HPDE6-E6E7 (cell line): ENCODE measurements around the gene KIF21A.
"Not testable (repeated sequence)": the region's sequence is repeated elsewhere in the genome, so short reads cannot be mapped to it uniquely, and the experiment has no call there.

Experiments used
- DNase-seq: peaks from one replicate; pipeline ENCODE4 v3.0.0; 2011; ENCODE audit warnings: missing footprints; ENCODE audit errors: extremely low spot score

Gene KIF21A

DNA sequence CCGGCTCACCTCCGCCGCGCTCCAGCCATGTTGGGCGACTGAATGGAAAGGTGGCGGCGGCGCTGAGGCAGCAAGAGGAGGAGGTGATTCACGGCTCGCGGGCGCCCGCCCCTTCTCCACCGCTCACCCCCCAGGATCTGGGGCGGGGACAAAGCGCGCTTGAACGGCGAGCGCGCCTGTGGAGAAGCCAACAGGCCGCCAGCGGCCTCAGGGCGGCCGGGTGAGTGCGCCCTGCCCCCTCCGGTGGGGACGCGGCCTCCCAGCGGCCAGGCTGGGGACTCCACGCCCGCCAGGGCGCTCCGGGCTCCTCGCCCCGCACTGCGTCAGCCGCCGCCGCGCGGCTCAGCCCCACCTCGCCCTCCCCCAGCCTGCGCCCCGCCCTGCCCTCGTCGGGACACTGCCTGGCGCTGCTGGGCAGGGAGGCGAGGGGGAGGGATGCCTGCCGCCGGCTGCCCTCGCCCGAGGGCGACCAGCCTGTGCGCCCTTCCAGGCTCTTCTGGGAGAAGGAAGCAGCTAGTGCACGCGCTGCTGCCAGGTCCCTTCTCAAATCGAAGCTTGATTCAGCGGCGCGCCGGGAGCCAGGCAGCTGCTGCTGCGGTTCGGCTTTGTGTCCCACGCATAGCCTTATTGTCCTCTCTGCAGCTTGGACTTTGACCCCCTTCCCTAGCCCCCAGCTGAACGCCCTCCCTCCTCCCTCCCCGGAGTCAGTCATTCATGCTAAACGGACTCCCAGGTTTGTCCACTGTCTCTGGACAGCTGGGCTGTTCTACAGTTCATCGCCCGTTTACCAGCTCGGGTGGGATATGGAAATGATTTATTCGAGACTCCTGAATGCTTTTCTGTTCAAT, at the start of gene KIF21A:
Gene KIF21A (minus strand): TSS at position 40 of the 848 bp plus-strand sequence. CDS start 150 bp downstream, outside the sequence.
- peak; percentile 80 for DNase-seq

DNA sequence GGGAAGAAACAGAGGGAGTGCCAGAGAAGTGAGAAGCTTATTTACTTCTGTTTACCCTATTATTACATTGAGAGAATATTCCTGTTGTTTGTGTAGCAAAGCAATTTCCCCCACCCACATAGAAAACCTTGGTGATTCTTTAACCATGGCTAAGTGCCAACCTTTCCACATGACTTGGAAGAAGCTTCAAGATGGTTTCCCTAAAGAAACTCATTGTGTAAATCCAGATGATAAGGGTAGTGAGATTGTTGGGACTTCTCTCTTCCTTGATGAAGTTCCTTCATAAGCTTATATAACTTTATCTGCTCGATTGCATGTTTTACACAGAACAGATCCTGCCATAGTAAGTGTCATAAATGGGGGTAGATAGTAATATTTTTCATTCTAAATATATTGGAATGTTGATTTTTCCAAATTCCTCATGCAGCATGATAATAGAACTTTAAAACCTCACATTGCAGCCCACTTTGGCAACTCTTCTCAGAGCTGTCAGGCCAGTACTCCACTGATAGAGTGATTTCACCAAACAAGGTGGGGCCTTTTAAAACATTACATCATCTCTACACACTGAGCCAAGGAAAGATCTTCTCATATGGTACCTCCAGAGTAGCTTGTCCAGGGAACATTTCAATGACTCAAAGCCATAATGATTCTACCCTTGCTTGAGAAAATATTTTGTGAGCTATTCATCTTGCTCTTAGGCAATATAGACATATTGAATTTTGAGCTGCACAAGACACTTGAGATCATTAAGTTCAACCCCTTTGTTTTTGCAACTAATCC, 47.8 kb upstream of the KIF21A start:
- peak; percentile 47 for DNase-seq

- no peak for DNase-seq
These were observed 40.7 kb upstream of the KIF21A start for GRCh38 chr12:39483597-39483996.

DNA sequence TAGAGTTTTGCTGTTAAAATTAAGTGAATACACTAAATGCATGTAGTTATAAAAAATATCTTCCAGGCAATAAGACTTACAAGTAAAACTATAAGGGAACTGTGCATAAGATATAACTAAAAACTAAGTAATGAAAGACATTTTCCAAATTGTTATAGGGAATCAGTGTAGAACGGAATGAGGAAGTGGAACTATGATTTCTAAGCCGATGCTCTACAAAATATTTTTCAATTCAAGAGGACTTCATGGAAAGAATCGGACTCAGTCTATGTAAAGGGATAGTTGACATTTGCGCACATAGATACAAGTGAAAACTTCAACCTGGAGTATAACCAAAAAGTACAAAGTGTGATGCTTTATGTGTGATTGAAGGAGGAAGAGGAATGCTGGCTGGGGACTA, 40.1 kb upstream of the KIF21A start:
- no peak for DNase-seq

- no peak for DNase-seq
These were observed 34.0 kb upstream of the KIF21A start for GRCh38 chr12:39476894-39477293.

DNA sequence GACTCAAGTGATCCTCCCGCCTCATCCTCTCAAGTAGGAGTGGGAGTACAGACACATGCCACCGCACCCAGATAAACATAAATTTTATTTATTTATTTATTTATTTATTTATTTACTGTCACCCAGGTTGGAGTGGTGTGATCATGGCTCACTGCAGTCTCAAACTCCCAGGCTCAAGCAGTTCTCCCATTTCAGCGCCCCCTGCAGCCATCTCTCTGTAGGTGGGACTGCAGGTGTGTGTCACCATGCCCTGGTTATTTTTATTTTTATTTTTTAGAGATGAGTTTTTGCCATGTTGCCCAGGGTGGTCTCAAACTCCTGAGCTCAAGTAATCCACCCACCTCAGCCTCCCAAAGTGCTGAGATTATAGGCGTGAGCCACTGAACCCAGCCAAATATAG, 33.2 kb upstream of the KIF21A start:
- no peak for DNase-seq

GRCh38 chr12:39475136-39475535, 32.2 kb upstream of the KIF21A start:
- not testable (repeated sequence) for DNase-seq

DNA sequence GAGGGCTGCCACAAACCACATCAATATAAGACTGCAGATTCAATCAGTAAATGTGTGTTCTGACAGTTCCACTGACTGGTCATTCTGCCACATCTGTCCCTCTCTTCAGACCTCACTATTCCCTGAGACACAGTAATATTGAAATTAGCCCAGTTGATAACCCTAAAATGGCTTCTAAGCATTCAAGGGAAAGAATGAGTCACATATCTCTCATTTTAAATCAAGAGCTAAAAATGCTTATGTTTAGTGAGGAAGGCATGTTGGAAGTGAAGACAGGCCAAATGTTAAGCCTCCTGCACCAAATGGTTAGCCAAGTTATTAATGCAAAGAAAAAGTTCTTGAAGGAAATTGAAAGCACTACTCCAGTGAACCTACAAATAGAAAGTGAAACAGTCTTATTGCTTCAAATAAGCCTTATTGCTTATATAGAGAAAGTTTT, 24.5 kb upstream of the KIF21A start:
- no peak for DNase-seq

- DNase-seq: no peak
These were observed 22.2 kb upstream of the KIF21A start for GRCh38 chr12:39464976-39465695.

GRCh38 chr12:39461059-39461458, 18.1 kb upstream of the KIF21A start:
- DNase-seq: no peak

- DNase-seq: no peak
These were observed 16.1 kb upstream of the KIF21A start for GRCh38 chr12:39459027-39459434.

- DNase-seq: no peak
These were observed 9.1 kb upstream of the KIF21A start for GRCh38 chr12:39451977-39452376.

GRCh38 chr12:39448038-39448437, 5.1 kb upstream of the KIF21A start:
- DNase-seq: no peak

DNA sequence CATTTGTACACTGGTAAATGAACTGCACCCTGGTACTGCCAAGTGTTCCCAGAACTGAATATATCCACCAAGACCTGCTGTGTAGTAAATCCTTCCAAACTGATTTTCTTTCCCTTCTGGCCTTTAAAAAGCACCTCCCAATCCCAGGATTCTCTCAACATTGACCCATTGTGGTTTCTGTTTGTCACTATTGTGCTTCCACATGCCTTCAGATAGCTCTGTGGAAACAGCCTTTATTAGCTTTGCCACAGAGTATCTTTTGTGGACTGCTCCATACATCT, 949 bp upstream of the KIF21A start:
- DNase-seq: no peak

DNA sequence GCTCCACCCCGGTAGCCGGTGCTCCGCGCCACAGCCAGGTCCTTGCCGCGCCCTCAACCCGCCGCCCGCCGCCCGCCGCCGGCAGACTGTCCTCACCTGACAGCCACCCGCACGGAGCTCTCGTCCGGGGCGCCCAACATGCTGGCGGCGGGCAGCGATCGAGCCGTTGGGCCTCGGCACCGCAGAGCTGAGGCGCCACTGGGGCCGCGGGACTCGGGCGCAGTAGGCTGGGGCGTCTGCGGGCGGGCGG, 164 bp downstream of the KIF21A start:
- DNase-seq: peak; percentile 4

- peak; percentile 20 for DNase-seq
These were observed 723 bp downstream of the KIF21A start for GRCh38 chr12:39441963-39442830.

GRCh38 chr12:39441189-39441962, 1.5 kb downstream of the KIF21A start:
- no peak for DNase-seq

GRCh38 chr12:39440781-39441180, 2.1 kb downstream of the KIF21A start:
- DNase-seq: no peak

DNA sequence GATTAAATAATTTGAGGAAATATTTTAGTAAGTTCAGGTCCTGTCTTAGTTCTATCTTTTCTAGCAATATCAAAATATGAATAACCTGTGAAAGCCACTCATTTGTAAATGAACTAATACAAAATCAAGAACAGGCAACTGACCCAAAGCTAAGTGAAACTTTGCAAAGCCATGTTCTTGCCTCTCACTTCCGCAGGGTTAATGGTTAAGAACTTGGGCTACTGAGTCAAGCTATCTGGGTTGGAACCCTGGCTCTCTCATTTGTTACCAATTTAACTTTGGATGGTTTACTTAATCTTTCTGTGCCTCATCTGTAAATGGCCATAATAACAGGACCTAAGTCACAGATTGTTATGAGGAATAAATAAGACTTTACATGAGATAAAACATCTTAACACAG, 2.8 kb downstream of the KIF21A start:
- DNase-seq: no peak

GRCh38 chr12:39435531-39435930, 7.4 kb downstream of the KIF21A start:
- no peak for DNase-seq

- no peak for DNase-seq
These were observed 11.1 kb downstream of the KIF21A start for GRCh38 chr12:39431797-39432196.
